Right lobe of liver (tissue), 4 donors: ENCODE measurements around the gene COX7A2L.
"Not testable (repeated sequence)": the region's sequence is repeated elsewhere in the genome, so short reads cannot be mapped to it uniquely, and the experiment has no call there.

Experiments used
- CTCF ChIP-seq, 4 donors: fragments of 200-600 bp in 3 of 4; fragments of 450-650 bp in 1 of 4; IDR thresholded peaks; one replicate each; pipeline versions ENCODE4 v1.5.1 to v1.8.0; 2016 to 2022; ENCODE audit warnings: antibody characterized with exemption in 4 of 4, mild to moderate bottlenecking in 2 of 4
- POLR2A ChIP-seq: fragments of 450-650 bp; IDR thresholded peaks from one replicate; pipeline ENCODE4 v1.6.1; 2017; ENCODE audit warnings: antibody characterized with exemption, mild to moderate bottlenecking
- donor health status: DM: no; HTN: no; CAD: no.
- donor health status: DM: no; HTN: no; CAD: no.
- donor health status: DM: no; HTN: yes; CAD: no.

GRCh38 chr2:42334865-42335264 is 26.2 kb downstream of the COX7A2L start:
- not testable (repeated sequence) for TF ChIP-seq CTCF (IDR thresholded peaks at IDR 0.05); POLR2A
